HepG2 (cell line): Measurements from ENCODE around the gene MFSD12. TPM values are rescaled to one million over a fixed set of nuclear protein-coding genes. Genes with fewer than 3 reads are reported as not detected.

Experiments used
- ATF6 ChIP-seq: sonication (generic); formaldehyde crosslinking; conservative IDR thresholded peaks from 2 replicates; pipeline ENCODE4 v1.4.0; 2020; ENCODE audit warnings: missing genetic modification reagents
- BORCS8-MEF2B ChIP-seq: sonication (generic); formaldehyde crosslinking; IDR thresholded peaks from 2 replicates; pipeline ENCODE4 v1.8.0; 2022; ENCODE audit warnings: mild to moderate bottlenecking, missing genetic modification reagents
- EP300 ChIP-seq, 3 experiments: sonication (generic) in 1 of 3; formaldehyde crosslinking in 1 of 3; IDR thresholded peaks; 2 replicates each; pipeline versions ENCODE4 v1.5.1 to v1.6.1; 2011 to 2020; ENCODE audit warnings: low read depth in 2 of 3, low read length in 2 of 3, borderline replicate concordance in 1 of 3, improper control_type of control experiment in 1 of 3, mild to moderate bottlenecking in 1 of 3, missing genetic modification reagents in 1 of 3, moderate library complexity in 1 of 3
- HNRNPLL ChIP-seq: fragments of 200-400 bp; formaldehyde crosslinking; IDR thresholded peaks from 2 replicates; pipeline ENCODE4 v1.6.1; 2017; ENCODE audit warnings: mild to moderate bottlenecking, low read depth, low read length; ENCODE audit not compliant: poor library complexity, severe bottlenecking
- HOXD1 ChIP-seq: sonication (generic); formaldehyde crosslinking; IDR thresholded peaks from 2 replicates; pipeline ENCODE4 v1.5.0; 2020; ENCODE audit warnings: missing genetic modification reagents
- KLF13 ChIP-seq: sonication (generic); formaldehyde crosslinking; IDR thresholded peaks from 2 replicates; pipeline ENCODE4 v1.4.0; 2020; ENCODE audit warnings: mild to moderate bottlenecking, missing genetic modification reagents
- MTA1 ChIP-seq: sonication (generic); formaldehyde crosslinking; IDR thresholded peaks from 2 replicates; pipeline ENCODE4 v1.4.0; 2020; ENCODE audit warnings: missing genetic modification reagents, mild to moderate bottlenecking, borderline replicate concordance
- MXI1 ChIP-seq: IDR thresholded peaks from 3 replicates; pipeline ENCODE4 v1.6.1; 2012; ENCODE audit warnings: low read depth, low read length, inconsistent platforms, borderline replicate concordance
- ZBTB21 ChIP-seq: sonication (generic); formaldehyde crosslinking; IDR thresholded peaks from 2 replicates; pipeline ENCODE4 v1.4.0; 2020; ENCODE audit warnings: missing genetic modification reagents
- ZFP1 ChIP-seq: IDR thresholded peaks from 2 replicates; pipeline ENCODE4 v1.6.1; 2016
- ZNF263 ChIP-seq: sonication (generic); formaldehyde crosslinking; IDR thresholded peaks from 2 replicates; pipeline ENCODE4 v1.4.0; 2020; ENCODE audit warnings: missing genetic modification reagents
- ZNF282 ChIP-seq: fragments of 450-650 bp; IDR thresholded peaks from 2 replicates; pipeline ENCODE4 v1.6.1; 2018; ENCODE audit not compliant: partially characterized antibody
- ZNF446 ChIP-seq: sonication (generic); formaldehyde crosslinking; IDR thresholded peaks from 2 replicates; pipeline ENCODE4 v1.5.0; 2020; ENCODE audit warnings: mild to moderate bottlenecking, missing genetic modification reagents
- ZNF776 ChIP-seq: sonication (generic); formaldehyde crosslinking; IDR thresholded peaks from 2 replicates; pipeline ENCODE4 v1.4.0; 2020; ENCODE audit warnings: mild to moderate bottlenecking, missing genetic modification reagents
- ZNF790 ChIP-seq: sonication (generic); formaldehyde crosslinking; IDR thresholded peaks from 2 replicates; pipeline ENCODE4 v1.8.0; 2022; ENCODE audit warnings: missing genetic modification reagents, mild to moderate bottlenecking, borderline replicate concordance
- ZSCAN25 ChIP-seq: sonication (generic); formaldehyde crosslinking; IDR thresholded peaks from 2 replicates; pipeline ENCODE4 v1.8.0; 2022; ENCODE audit warnings: mild to moderate bottlenecking, missing genetic modification reagents
- polyA plus RNA-seq, 8 experiments: library from polyadenylated mRNA; depleted of rRNA in 3 of 8; stranded (reverse) in 7 of 8; unstranded in 1 of 8; fragments of >200 nt; fragmentation: Illumina TruSeq in 4 of 8; extraction: Trizol in 4 of 8; gene quantifications; 2 replicates each; pipeline versions ENCODE4 v1.2.1 to v1.2.3, GENCODE V29; 2011 to 2016; ENCODE audit warnings: low read depth in 4 of 8, missing spikeins in 1 of 8, mixed read lengths in 1 of 8; ENCODE audit not compliant: insufficient read depth in 1 of 8
- total RNA-seq, 5 experiments: library from RNA; depleted of rRNA; stranded (reverse); fragments of >200 nt; fragmentation: Illumina TruSeq; extraction: Trizol; gene quantifications; 2 replicates each; pipeline ENCODE4 v1.2.3, GENCODE V29; 2016; ENCODE audit warnings: low read depth in 1 of 5
- TF ChIP-seq, protein P1 (sequence below): sonication (generic); formaldehyde crosslinking; IDR thresholded peaks from 2 replicates; pipeline ENCODE4 v1.4.0; 2020; ENCODE audit warnings: missing genetic modification reagents
- TF ChIP-seq, protein P2 (sequence below): sonication (generic); formaldehyde crosslinking; IDR thresholded peaks from 2 replicates; pipeline ENCODE4 v1.4.0; 2020; ENCODE audit warnings: low read depth, missing genetic modification reagents
- TF ChIP-seq, protein P3 (sequence below): IDR thresholded peaks from 2 replicates; pipeline ENCODE4 v1.6.1; 2012; ENCODE audit warnings: low read depth, low read length, improper control_type of control experiment

Gene MFSD12
- total and polyA plus RNA-seq, 2 of the 13 experiments (the other 11 are each of a cell fraction or from before 2014, with no cell fraction given), result 27.2 to 29.1 TPM

- TF ChIP-seq ZNF282 (no peak), MTA1 (CRISPR knock-in tag) (peak; percentile 62; the same call in 1 of the 2 replicates), ATF6 (CRISPR knock-in tag) (no peak), ZNF790 (peak; percentile 56; the same call in 1 of the 2 replicates), KLF13 (CRISPR knock-in tag) (no peak), ZNF263 (CRISPR knock-in tag) (peak; percentile 86), ZNF776 (CRISPR knock-in tag) (no peak), HOXD1 (no peak), ZBTB21 (no peak), HNRNPLL (peak; percentile 32), ZNF446 (CRISPR knock-in tag) (no peak), ZSCAN25 (CRISPR knock-in tag) (no peak), EP300 (IDR thresholded peaks at IDR 0.05; ENCODE audit: low read depth in 2 of 2, low read length in 2 of 2) (no peak), EP300 (CRISPR knock-in tag; IDR thresholded peaks at IDR 0.05; ENCODE audit: borderline replicate concordance) (no peak), BORCS8-MEF2B (peak; percentile 47; the same call in 1 of the 2 replicates), MXI1 (peak; percentile 48; the same call in 1 of the 3 replicates), ZFP1 (no peak)
- TF ChIP-seq, protein P1, sequence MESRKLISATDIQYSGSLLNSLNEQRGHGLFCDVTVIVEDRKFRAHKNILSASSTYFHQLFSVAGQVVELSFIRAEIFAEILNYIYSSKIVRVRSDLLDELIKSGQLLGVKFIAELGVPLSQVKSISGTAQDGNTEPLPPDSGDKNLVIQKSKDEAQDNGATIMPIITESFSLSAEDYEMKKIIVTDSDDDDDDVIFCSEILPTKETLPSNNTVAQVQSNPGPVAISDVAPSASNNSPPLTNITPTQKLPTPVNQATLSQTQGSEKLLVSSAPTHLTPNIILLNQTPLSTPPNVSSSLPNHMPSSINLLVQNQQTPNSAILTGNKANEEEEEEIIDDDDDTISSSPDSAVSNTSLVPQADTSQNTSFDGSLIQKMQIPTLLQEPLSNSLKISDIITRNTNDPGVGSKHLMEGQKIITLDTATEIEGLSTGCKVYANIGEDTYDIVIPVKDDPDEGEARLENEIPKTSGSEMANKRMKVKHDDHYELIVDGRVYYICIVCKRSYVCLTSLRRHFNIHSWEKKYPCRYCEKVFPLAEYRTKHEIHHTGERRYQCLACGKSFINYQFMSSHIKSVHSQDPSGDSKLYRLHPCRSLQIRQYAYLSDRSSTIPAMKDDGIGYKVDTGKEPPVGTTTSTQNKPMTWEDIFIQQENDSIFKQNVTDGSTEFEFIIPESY, result peak; percentile 87; the same call in 1 of the 2 replicates
- TF ChIP-seq, protein P2, sequence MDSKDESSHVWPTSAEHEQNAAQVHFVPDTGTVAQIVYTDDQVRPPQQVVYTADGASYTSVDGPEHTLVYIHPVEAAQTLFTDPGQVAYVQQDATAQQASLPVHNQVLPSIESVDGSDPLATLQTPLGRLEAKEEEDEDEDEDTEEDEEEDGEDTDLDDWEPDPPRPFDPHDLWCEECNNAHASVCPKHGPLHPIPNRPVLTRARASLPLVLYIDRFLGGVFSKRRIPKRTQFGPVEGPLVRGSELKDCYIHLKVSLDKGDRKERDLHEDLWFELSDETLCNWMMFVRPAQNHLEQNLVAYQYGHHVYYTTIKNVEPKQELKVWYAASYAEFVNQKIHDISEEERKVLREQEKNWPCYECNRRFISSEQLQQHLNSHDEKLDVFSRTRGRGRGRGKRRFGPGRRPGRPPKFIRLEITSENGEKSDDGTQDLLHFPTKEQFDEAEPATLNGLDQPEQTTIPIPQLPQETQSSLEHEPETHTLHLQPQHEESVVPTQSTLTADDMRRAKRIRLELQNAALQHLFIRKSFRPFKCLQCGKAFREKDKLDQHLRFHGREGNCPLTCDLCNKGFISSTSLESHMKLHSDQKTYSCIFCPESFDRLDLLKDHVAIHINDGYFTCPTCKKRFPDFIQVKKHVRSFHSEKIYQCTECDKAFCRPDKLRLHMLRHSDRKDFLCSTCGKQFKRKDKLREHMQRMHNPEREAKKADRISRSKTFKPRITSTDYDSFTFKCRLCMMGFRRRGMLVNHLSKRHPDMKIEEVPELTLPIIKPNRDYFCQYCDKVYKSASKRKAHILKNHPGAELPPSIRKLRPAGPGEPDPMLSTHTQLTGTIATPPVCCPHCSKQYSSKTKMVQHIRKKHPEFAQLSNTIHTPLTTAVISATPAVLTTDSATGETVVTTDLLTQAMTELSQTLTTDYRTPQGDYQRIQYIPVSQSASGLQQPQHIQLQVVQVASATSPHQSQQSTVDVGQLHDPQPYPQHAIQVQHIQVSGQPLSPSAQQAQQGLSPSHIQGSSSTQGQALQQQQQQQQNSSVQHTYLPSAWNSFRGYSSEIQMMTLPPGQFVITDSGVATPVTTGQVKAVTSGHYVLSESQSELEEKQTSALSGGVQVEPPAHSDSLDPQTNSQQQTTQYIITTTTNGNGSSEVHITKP, result no peak
- TF ChIP-seq, protein P3, sequence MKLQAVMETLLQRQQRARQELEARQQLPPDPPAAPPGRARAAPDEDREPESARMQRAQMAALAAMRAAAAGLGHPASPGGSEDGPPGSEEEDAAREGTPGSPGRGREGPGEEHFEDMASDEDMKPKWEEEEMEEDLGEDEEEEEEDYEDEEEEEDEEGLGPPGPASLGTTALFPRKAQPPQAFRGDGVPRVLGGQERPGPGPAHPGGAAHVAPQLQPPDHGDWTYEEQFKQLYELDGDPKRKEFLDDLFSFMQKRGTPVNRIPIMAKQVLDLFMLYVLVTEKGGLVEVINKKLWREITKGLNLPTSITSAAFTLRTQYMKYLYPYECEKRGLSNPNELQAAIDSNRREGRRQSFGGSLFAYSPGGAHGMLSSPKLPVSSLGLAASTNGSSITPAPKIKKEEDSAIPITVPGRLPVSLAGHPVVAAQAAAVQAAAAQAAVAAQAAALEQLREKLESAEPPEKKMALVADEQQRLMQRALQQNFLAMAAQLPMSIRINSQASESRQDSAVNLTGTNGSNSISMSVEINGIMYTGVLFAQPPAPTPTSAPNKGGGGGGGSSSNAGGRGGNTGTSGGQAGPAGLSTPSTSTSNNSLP, result no peak
These were observed 12.4 kb downstream of the MFSD12 start (continued) for GRCh38 chr19:3544742-3545668.
